GM10266 (cell line): ENCODE data around the gene SLC38A10.
"Not testable (repeated sequence)": the region's sequence is repeated elsewhere in the genome, so short reads cannot be mapped to it uniquely, and the experiment has no call there.

Source experiments
- DNase-seq: peaks from one replicate; pipeline ENCODE4 v3.0.0; 2012; ENCODE audit errors: extremely low spot score
- TF ChIP-seq, protein P1 (sequence below): IDR thresholded peaks from 2 replicates; pipeline ENCODE4 v1.5.1; 2012; ENCODE audit warnings: mild to moderate bottlenecking, low read depth; ENCODE audit not compliant: control insufficient read depth, insufficient read depth; ENCODE audit errors: missing control alignments

SLC38A10 gene

DNA sequence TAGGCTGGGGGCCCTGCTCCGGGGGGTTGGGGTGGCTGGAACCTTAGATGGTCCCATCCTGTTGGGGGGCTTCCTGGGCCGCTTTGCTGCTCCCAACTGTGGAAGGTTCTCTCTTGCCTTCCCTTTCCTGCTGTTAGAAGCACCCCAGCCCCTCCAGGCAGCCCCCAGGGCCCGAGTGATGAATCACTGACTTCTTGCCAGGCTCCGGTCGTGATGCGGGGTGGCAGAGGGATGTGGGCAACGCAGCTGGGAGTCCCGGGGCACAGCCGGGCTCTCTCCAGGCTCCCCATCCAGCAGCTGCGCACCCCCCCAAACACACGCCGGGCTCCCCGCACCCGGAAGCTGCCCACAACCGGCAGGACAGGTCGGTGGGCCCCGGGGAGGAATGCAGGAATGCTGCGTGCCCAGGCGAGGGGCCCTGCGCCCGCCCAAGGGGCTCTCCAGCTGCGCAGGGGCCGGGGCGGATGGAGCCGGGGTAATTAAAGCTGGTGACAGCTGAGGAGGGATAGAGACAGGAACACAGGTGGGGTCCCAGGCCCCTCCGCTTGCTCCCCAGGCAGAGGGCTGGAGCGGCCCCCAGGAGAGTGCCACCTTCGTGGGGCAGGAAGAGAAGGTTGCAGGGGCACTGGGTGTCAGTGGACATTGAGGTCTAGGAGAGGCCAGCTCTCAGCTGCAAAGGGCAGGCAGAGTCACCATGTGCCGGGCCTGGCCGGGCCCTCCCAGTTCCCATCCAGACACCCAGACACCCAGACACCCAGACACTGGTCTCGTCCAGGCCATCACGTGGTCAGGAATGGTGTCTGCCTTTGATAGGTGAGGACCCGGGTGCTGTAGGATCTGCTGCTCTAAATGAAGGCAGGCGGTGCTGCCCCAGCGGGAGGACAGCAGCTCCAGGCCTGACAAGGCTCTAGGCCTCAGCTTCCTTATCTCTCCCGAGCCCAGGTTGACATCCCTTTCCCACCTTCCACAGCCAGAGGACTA lies 15.0 kb upstream of the SLC38A10 start:
- TF ChIP-seq, protein P1, sequence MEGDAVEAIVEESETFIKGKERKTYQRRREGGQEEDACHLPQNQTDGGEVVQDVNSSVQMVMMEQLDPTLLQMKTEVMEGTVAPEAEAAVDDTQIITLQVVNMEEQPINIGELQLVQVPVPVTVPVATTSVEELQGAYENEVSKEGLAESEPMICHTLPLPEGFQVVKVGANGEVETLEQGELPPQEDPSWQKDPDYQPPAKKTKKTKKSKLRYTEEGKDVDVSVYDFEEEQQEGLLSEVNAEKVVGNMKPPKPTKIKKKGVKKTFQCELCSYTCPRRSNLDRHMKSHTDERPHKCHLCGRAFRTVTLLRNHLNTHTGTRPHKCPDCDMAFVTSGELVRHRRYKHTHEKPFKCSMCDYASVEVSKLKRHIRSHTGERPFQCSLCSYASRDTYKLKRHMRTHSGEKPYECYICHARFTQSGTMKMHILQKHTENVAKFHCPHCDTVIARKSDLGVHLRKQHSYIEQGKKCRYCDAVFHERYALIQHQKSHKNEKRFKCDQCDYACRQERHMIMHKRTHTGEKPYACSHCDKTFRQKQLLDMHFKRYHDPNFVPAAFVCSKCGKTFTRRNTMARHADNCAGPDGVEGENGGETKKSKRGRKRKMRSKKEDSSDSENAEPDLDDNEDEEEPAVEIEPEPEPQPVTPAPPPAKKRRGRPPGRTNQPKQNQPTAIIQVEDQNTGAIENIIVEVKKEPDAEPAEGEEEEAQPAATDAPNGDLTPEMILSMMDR: no peak
- DNase-seq: no peak

DNA sequence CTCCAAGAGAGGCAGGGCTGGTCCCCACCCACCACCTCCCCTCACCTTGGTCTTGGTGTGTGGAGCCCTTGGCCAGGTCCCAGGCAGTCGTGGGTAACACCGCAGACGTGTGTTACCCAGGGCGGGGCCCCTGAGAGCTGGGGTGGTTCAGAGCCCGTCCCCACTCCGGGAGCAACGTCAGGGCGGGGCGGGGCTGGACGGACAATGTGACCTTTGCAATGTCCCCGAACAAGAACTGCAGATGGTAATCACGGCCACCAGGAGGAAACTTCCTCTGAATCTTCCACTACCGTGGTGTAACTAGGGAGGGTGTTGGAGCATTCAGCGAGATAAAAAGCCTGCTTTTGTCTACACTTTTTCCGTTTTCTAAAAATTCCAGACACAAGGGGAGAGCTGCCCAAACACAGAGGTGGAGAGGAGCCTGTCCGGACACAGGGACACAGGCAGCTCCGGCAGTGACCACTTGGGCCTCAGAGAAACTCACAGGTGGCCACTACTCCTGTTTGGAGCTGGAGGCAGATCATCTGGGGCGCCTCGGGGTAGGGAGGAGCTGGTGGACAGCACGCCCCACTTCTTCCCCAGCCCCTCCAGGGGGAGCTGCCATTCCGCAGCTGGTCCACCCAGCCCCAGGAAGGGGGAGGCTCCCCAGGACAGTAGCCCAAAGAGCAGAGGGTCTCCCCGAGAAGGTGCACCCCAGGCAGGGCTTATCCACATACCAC lies 14.2 kb upstream of the SLC38A10 start:
- TF ChIP-seq, protein P1: no peak
- DNase-seq: peak; percentile 77

DNA sequence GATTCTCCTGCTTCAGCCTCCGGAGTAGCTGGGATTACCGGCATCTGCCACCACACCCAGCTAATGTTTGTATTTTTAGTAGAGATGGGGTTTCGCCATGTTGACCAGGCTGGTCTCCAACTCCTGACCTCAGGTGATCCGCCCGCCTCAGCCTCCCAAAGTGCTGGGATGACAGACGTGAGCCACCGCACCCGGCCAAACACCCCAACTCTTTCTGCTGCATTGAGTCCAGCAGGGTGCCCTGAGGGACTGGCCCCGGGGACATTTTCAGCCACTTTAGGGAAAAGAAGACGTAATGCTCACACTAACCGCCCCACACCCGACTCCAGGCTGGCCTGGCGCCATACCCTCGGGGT lies 13.7 kb upstream of the SLC38A10 start:
- not testable (repeated sequence) for DNase-seq

DNA sequence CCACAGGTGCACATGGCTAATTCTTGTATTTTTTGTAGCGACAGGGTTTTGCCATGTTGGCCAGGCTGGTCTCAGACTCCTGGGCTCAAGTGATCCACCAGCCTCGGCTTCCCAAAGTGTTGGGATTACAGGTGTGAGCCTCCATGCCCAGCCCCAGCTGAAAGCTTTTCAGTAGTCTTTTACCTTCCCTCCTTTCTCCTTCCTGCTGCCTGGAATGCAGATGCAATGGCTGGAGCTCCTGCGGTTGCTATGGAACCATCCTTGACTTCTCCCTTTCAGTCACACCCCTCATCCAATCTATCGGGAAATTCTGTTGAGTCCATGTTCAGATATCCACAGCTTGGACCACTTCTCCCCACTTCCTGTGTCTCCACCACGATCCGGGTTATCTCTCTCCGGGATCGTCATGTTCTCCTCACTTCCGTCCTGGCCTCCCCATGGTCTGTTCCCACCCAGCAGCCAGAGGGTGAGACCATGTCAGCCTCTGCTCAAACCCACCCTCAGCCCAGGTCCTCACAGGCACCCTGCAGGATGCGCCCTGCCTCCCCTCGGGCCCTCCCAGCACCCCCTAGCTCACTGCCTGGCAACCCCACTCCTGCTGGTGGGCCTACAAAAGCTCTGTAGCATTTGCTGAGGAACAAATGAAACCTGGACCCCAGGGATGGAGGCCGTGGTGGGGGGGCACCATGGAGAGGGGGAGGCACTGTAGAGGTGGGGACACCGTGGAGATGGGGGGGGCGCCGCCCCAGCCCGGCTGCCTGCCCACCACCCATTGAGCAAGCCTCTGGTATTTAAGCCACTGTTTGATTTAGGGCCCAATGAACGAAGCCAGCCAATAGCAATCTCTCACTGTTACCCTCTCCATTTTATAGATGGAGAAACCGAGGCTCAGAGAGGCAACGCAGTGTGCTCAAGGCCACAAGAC lies 12.8 kb upstream of the SLC38A10 start:
- TF ChIP-seq, protein P1: no peak
- DNase-seq: no peak

DNA sequence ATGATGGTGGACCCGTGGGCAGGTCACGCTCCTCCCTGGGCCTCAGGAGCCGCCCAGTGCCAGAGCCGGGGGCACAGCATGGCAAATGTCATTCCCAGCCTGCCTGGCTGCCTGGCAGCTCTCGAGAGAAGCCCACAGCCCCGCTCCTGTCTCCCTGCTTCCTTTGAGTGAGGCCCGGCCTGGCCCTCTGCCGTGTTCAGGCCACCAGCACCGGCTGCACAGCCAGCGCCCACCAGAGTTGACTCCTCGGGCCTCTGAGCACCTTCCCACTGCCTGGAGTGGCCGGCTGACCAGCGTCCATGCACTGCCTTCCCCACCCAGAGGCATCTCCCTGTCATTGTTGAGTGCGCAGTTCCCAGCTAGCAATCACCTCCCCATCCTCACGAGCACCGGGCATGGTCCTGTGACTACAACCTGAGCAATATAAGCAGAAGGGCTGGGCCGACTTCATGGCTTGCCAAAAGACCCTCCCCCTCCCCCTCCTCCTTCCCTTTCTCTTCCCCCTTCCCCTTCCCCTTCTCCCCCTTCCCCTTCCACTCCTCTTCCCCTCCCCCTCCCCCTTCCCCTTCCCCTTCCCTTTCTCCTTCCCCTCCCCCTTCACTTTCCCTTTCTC lies 11.9 kb upstream of the SLC38A10 start:
- TF ChIP-seq, protein P1: no peak
- no peak for DNase-seq

DNA sequence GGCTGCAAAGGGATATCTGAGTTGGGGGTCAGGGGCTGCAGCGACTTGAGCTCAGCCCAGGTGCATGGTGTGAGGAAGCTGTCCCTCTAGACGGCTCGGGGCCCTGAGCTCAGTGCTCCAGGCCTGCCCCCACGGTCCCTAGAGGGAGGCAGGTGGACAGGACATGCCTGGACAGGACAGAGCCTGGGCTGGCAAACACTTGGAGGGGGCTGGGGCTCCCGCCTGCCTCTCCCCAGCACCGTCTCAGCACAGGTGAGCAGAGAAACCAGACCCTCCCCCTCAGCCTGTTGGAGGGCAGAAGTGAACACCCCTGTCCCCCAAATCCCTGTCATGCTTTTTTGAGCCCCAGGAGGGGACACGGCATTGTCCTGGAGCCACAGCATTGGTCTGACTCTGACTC lies 11.4 kb upstream of the SLC38A10 start:
- TF ChIP-seq, protein P1: no peak
- DNase-seq: no peak

DNA sequence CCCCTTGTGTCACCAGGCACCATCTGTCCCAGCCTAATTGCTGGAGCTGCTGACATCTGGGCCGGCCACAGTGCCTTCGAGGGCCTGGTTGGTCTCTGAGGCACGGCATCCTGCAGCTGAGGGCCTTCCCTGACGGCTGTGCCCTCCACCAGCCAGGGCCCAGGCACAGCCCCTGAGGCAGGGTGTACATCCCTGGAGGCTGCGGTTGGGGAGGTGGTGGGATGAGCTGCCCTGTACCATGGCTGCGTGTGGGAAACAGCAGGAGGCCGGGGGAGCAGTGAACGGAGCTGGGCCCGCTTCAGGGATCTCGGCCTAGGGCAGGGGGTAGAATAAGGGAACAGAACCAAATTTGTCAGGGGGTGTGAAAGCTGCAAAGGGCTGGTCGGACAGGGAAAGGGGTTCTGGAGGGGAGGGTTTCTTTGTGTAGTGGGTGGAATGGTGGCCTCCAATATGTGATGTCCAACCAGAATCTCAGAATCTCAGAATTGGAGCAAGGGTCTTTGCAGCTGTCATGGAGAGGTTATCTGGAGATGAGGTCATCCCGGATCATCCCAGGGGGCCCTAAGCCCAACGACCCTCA lies 10.0 kb upstream of the SLC38A10 start:
- DNase-seq: no peak
- TF ChIP-seq, protein P1: no peak
